Skin of body (tissue), 2 donors: ENCODE results near the gene BIRC6. TPM values are rescaled to one million over a fixed set of nuclear protein-coding genes. Genes with fewer than 3 reads are reported as not detected.
"Not testable (repeated sequence)": the region's sequence is repeated elsewhere in the genome, so short reads cannot be mapped to it uniquely, and the experiment has no call there.

Experiments
- DNase-seq: peaks from one replicate; lab custom pipeline; 2025; lab: John Stamatoyannopoulos, UW
- total RNA-seq: library from RNA; depleted of rRNA; stranded (reverse); fragments of >200 nt; gene quantifications from one replicate; pipeline ENCODE4 v1.2.3, GENCODE V29; 2014

The BIRC6 gene
- total RNA-seq, 1 donor from 2014 or later, result 191 TPM

DNA sequence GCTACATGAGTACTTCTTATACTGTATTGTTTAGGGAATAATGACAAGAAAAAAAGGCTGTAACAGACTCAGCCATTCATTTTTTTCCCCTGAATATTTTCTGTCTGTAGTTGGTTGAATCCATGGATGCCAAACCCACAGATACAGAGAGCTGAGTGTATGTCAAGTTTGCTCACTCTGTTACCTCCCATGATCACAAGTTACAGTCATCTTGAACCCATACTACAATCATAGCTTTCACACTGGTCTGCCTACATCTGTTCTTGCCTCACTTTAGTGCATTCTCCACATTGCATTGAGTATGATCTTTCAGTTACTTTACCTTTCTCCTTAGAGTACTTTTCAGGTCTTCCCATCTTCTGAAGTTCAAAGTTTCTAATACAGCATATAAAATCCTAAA is 94.0 kb downstream of the BIRC6 start:
- no peak for DNase-seq

GRCh38 chr2:32452338-32453064 is 95.7 kb downstream of the BIRC6 start:
- no peak for DNase-seq

- DNase-seq, result no peak
These were observed 96.6 kb downstream of the BIRC6 start for GRCh38 chr2:32453242-32454062.

DNA sequence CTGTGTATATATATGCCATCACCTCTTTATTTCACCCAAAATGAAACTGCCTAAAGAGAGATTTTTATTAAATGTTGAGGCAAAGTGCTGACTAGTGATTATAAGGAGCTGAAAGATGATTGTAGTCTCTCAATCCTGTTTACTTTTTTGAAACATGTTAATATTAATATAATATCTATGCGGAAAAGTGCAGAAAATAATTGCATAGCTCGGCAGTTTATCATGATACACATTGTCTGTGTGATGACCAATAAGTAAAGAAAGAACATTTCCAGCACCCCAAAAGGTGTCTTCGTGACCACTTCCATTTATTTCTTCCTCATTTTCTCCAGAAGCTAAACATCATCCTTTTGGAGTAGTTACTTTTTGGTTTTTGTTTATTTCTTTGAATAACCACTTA is 99.0 kb downstream of the BIRC6 start:
- DNase-seq, result no peak

GRCh38 chr2:32456808-32457207 is 100.0 kb downstream of the BIRC6 start:
- DNase-seq, result no peak

DNA sequence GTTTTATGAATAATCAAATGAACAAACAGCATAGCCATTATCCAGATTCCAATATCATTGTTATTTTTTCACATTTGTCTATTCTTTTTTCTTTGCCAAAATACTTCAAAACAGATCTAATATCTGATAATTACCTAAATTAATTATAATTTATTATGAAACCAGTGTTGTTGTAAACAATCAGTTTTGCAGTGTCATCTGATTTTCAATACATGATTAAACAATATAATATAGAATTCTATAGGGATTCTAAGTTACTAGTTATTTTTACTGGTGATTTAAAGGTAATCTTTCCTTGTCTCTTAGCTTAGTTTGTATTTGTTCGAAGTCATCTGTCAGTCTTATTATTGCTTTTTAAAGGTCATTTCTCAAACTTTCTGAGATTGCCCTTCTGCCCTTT is 101.0 kb downstream of the BIRC6 start:
- no peak for DNase-seq

- DNase-seq, result not testable (repeated sequence)
These were observed 104.0 kb downstream of the BIRC6 start for GRCh38 chr2:32460861-32461260.

GRCh38 chr2:32463110-32463509 is 106.3 kb downstream of the BIRC6 start:
- no peak for DNase-seq

- DNase-seq, result no peak
These were observed 107.6 kb downstream of the BIRC6 start for GRCh38 chr2:32464431-32464830.

- DNase-seq, result no peak
These were observed 115.8 kb downstream of the BIRC6 start for GRCh38 chr2:32472605-32473004.

DNA sequence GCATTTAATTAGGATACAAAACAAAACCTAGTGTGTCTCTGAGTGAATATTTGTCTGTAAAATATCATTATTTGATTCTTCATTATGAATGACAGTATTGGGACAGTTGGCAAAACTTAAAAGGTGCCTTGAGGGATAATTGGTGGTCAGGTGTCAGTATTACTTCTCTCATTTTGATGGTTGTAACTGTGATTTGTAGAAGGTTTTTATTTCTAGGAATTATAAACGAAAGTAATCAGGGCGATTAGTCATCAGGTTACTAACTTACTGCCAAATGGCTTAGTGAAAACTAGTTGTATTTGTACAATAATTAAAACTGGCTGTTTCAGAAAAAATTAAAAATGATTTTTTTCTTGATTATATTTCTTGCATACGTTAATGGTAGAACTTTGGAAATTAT is 117.6 kb downstream of the BIRC6 start:
- no peak for DNase-seq

DNA sequence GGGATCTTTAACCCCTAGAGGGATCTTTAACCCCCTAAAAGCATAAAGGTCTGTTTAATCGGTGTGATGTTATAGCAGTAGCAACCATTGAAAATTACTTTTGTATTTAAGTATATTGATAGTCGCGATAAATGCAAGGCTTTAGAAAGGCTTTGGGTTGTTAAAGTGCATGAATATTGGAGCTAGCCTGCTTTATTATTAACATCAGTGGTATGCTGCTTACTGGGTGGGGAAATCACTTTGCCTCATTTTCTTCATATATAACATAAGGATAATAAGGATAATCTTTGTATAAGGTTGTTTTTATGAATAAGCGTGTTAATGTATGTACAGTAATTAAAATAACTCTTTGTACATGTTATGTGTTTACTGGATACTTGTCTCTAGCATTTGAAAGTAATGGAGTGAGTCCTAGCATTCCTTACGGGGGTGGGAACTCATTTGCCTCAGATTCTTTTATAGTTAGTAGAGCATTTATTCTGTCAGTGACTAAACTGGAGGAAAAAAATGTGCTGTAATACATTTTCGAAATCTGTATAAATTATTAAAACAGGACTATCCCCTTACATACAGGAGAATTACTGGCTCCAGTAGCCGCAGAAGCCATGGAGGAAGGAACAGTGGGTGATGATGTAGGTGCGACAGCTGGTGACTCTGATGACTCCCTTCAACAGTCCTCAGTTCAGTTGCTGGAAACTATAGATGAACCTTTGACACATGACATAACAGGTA is 122.2 kb downstream of the BIRC6 start:
- no peak for DNase-seq

- no peak for DNase-seq
These were observed 123.2 kb downstream of the BIRC6 start for GRCh38 chr2:32479993-32480392.

GRCh38 chr2:32482471-32482870 is 125.6 kb downstream of the BIRC6 start:
- DNase-seq, result no peak

DNA sequence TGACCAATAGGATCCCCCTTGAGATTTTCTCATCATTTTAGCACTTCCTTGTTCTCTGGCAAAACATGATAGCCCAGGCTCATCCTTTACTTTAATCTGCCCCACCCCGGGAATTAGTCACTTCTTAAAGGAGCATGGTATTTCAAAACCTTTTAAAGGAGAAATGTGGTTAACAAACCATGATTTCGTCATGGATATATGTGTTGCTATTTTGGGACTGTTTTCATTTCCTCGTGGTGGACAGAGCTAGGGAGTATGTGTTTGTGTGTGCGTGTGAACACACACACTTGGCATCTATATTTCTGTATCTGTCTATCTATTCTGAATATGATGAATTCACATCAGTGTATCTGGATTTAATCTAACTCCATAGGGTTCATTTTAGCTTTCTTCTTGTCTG is 128.1 kb downstream of the BIRC6 start:
- DNase-seq, result peak; percentile 89

DNA sequence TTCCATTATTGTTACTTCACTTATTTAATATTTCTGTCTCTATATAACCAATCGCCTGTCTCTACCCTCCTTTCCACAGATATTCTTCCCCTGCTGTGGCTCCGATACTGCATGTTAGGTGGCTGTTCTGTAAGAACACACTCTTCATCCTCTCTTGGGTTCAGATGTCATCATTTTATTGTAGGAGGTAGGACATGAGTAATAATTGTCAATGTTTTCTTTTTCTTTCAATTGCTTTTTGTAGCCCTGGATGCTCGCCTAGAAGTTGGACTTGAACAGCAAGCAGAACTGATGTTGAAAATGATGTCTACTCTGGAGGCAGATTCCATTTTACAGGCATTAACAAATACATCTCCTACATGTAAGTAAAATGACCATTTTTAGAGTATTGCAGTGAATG is 128.6 kb downstream of the BIRC6 start:
- peak; percentile 83 for DNase-seq

DNA sequence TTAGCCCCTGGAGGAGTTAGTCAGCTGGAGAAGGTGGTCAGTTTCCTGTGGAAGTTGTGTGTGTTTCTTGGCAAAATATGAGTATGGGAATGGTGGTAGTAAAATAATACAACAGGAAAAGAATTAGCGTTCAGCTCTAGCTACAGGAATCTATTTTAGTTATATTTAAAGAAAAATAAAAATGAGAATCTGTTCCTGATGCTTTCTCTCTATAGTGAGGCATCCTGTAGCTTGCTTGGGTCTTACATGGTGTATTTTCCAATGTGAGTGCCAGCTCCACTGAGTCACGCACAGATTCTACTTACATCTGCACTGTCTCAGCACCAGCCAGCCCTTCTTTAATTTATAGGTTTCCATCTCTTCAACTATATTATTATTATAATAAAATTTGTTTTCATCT is 132.2 kb downstream of the BIRC6 start:
- no peak for DNase-seq

DNA sequence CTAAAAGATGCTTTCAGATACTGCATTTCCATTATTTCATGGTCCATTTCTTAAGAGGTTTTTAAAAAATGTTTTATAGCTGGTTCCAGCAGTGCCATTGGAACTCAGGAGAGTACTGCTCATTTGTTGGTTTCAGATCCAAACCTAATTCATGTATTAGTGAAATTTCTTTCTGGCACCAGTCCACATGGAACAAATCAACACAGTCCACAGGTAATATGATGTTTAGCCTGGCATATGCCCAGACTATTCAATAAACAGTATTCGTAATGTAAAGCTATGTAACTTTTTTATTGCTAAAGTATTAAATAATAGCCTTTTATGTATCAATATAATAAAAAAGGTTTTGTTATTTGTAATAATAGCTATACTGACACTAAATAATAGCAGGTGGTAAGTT is 134.5 kb downstream of the BIRC6 start:
- DNase-seq, result no peak

- DNase-seq, result no peak
These were observed 138.3 kb downstream of the BIRC6 start for GRCh38 chr2:32495139-32495538.

- no peak for DNase-seq
These were observed 139.8 kb downstream of the BIRC6 start for GRCh38 chr2:32496662-32497061.

- DNase-seq, result no peak
These were observed 141.5 kb downstream of the BIRC6 start for GRCh38 chr2:32498306-32498705.

DNA sequence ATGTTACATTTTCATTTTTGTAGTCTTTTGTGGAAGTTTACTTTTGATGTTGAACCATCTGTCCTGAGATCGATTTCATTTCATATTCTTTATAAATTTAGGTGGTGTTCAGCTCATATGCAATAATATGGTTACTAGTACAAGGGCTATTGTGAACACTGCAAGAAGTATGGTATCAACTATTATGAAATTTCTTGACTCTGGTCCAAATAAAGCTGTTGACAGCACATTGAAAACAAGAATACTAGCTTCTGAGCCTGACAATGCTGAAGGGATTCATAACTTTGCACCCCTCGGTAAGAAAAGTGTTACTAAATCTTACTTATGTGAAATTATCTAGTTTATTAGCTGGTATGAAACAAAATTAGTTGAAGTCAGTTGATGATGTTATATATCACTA is 146.1 kb downstream of the BIRC6 start:
- no peak for DNase-seq
